A172 (cell line): ENCODE results near the gene PUM2. TPM values are rescaled to one million over a fixed set of nuclear protein-coding genes. Genes with fewer than 3 reads are reported as not detected.

Experiments
- DNase-seq: peaks from one replicate; pipeline ENCODE4 v3.0.0-alpha.2; 2015; ENCODE audit warnings: low spot score
- total RNA-seq: library from RNA; depleted of rRNA; stranded (reverse); fragments of >200 nt; shearing (Covaris generic); gene quantifications from 2 replicates; pipeline ENCODE4 v1.2.3, GENCODE V29; 2014

PUM2 gene
- total RNA-seq, 1 experiment from 2014 or later, result 19.4 TPM

DNA sequence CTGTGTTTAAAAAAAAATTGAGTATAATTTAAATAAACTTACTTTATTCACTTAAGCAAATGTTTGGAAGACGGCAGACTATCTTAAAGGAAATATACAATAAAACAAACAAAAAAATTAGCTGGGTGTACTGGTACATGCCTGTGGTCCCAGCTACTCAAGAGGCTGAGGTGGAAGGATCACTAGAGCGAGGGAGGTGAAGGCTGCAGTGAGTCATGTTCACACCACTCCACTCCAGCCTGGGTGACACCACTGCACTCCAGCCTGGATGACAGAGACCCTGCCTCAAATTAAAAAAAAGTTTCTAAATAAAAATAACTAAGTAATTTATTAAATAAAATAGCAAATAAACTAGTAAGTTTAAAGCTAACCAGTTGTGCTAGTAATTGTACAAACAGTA, 7.5 kb downstream of the PUM2 start:
- DNase-seq, result no peak

DNA sequence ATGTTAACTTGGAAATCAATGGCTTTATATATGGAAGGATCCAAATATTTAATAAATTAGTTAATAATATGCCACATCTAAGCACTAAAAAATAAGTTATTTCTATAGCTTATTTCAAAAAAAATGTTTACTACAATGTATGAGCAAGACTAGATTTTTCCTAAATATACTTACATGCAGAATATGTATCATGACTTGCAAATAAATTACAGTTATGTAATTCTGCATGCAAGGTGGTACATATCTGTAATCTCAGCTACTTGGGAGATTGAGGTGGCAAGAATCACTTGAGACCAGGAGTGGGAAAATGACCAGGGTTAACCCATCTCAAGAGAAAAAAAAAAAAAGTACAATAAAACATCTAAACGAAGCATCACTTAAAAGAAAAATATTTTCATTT, 11.6 kb downstream of the PUM2 start:
- no peak for DNase-seq

DNA sequence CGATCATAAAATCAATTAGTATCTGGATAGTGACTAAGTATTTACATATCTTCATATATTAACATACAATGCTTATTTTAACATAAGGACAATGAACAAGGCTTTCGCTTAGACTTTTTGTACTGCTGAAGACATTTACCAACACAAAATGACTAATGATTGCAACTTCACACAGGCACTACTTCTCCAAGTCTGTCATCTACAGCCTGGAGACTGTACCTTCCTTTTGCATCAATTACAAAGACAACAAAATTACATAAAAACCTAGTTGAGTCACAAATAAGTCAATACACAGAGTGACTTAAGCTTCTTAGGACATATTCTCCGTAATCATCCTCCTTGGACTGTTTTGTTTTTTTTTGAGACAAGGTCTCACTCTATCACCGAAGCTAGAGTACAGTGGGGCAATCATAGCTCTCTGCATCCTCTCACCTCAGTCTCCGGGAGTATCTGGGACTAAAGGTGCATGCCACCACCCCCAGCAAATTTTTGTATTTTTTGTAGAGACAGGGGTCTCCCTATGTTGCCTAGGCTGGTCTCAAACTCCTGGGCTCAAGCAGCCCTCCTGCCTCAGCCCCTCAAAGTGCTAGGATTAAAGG, 15.9 kb downstream of the PUM2 start:
- DNase-seq, result no peak

DNA sequence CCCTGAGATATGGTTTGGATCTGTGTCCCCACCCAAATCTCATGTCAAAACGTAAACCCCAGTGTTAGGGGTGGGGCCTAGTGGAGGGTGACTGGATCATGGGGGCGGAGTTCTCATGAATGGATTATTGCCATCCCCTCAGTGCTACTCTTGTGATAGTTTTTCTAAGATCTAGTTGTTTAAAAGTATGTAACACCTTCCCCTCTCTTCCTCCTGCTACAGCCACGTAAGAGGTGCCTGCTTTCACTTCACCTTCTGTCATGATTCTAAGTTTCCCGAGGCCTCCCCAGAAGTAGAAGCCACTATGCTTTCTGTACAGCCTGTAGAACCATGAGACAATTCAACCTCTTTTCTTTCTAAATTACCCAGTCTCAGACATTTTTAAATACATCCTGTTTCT, 16.9 kb downstream of the PUM2 start:
- no peak for DNase-seq

DNA sequence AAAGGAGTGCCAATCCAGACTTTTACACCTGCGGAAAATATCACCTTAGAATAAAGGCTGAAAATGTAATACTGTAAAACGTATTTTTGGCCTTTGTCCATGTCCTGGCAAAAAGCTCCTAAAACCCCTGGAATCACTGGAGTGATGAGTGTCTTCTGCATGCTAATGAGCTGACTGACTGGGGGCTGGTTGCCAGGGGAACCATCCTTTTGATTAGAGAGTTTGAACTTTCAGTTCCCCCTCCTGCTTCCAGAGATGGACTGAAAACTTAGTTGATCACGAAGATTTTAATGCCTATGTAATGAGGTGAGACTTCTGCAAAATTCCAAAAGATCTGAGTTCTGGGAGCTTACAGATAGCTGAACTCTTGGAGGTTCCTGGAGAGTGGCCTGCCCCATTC, 20.5 kb downstream of the PUM2 start:
- DNase-seq, result no peak

DNA sequence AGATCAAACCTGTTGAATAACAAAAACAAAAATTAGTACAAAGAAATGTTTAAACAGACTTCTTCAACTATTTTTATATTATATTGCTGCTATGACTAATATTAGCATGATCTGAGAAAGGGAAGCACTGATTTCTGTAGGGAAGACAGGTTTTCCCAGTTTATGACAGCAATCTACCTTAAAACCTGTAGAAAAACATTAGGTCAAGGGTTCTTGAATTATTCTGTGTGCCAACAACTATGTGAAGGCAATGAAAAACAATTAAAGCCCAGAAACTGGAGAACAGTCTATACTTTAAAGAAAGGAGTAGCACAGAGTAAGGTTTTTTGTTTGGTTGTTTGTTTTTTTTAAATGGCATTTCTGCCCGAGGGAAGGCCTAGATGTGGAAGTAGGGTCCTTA, 23.3 kb downstream of the PUM2 start:
- DNase-seq, result no peak

DNA sequence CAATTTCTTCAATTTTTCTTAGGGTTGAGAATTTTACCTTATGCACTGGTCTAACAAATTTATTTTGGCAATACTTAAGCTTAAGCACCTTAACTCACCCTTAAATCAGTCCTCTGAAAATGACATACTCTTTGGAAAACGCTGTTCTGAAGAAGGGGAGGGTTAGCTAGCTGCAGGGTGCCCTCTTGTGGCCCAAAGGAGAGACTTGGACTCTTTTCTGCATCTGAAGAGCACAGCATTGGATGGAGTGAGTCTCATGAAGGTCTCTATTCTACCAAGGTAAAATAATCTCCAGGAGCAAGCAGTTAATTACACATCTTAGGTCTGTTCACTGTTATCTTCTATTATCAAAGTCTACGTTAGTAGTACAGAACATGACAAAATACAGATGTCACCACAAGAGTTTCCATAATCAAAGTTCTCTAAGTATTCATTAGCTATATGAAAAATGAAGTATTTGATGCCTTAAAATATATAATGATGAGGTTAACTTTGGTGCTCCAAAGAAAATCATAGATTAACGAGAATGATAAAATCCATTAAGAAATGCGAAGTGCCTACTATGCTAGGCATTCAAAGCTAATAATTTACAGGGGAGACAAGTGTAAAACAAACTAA, 24.4 kb downstream of the PUM2 start:
- DNase-seq, result peak; percentile 62

DNA sequence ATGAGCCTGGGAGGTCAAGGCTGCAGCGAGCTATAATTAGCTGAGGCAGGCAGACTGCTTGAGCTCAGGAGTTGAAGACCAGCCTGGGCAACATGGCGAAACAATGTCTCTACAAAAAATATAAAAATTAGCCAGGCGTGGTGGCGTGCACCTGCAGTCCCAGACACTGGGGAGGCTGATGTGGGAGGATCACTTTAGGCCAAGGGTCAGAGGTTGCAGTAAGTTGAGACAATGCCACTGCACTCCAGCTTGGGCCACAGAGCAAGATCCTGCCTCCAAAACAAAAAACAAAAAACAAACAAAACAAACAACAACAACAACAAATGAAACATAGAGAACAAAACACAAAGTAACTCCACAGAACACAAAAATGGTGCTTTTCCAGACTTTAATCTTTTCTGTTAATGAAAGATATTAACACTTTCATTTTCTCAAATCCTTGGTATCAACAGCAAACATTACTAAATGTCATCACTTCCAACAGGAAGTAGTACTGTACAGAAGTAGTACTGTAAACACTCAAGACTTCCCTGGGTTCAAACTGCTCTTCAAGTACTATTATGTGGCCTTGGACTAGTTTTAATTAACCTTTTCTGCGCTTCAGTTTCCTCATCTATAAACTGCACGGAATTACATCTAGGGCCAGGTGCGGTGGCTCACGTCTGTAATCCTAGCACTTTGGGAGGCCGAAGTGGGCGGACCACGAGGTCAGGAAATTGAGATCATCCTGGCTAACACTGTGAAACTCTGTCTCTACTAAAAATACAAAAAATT, 27.9 kb downstream of the PUM2 start:
- DNase-seq, result no peak

DNA sequence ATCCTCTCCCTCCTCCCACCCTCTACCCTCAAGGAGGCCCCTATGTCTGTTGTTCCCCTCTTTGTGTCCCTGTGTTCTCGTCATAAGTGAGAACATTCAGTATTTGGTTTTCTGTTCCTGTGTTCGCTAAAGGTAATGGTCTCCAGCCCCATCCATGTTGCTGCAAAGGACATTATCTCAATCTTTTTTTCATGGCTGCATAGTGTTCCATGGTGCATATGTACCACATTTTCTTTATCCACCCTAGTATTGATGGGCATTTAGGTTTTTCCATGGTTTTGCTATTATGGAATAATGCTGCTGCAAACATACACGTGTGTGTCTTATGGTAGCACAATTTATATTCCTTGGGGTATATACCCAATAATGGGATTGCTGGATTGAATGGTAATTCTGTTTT, 33.0 kb downstream of the PUM2 start:
- no peak for DNase-seq

DNA sequence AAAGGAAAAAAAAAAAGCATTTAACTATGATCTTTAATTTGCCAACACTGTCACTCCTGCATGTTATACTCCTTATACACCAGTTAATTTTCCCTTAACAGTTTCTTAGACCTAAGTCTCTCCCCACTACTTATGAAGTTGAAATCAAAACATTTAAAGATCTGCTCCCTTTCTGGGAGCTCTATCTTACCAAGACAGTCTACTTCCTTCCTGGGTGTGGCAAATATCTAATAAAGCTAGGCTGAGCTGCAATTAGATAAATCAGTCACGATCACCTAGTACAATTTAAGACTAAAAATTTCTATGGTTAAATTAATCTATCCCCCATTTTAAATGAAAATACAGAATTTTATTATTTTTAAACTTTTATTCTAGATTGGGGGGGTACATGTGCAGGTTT, 33.4 kb downstream of the PUM2 start:
- DNase-seq, result no peak

DNA sequence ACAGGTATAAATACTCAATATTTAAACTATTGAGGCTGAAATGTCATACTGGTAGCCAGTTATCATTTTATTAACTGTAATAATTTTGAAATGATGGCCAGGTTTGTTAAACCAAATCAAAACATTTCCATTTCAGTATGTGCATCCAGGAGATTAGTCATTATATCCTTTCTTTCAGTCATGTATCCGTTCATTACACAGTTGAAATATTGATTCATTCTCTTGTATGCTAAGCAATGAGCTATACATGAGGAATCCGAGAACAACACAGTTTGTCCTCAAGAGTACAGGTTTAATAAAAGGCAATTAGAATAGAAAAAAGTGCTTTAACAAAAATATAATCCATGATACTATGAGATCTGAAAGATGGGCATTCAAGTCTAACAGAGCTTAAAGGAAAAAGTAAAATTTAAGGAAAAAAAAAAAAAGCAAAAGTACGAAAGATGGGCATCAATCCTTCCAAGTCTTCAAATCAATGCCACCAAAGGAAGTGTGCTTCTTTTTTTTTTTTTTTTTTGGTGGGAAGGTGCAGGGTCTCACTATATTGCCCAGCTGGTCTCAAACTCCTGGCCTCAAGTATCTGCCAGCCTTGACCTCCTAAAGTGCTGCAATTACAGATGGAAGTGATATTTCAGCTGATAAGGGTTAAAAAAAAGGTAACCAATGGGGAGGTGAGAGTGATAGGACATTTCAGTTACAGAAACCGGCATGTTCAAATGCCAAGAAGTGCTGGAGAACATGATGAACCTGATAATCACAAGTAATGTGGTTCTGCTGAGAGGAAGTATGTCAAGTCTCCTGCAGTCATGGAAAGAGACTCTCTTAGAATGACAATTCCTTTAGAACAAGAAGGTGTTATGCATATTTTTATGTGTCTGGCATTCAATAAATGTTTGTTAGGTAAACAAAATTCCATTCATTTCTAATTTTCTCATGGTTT, 35.8 kb downstream of the PUM2 start:
- DNase-seq, result no peak

DNA sequence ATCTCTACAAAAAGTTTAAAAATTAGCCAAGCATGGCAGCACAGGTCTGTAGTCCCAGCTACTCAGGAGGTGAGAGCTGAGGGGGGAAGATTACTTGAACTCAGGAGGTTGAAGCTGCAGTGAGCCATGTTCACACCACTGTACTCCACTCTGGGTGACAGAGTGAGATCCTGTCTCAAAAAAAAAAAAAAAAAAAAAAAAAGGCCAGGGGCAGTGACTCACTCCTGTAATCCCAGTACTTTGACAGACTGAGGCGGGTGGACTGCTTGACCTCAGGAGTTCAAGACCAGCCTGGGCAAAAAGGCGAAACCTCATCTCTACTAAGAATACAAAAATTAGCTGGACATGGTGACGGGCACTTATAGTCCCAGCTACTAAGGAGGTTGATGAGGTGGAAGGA, 37.0 kb downstream of the PUM2 start:
- peak; percentile 25 for DNase-seq

DNA sequence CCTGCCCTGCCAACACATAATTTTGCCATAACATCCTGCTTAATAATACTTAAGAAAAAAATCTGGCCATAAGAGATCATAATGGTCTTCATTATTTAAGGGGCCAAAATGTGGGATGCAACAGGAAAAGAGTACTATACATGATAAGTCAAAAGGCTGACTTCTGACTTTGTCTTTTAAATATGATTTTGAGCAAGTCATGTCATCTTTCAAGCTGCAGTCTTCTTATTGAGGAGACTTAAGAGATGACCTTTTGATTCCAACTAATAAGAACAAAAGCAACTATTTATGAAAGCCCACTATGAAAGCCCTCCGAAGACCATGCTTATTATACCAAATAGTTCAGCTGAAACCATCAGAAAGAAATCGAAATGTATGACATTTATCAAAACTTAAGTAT, 41.6 kb downstream of the PUM2 start:
- DNase-seq, result no peak

DNA sequence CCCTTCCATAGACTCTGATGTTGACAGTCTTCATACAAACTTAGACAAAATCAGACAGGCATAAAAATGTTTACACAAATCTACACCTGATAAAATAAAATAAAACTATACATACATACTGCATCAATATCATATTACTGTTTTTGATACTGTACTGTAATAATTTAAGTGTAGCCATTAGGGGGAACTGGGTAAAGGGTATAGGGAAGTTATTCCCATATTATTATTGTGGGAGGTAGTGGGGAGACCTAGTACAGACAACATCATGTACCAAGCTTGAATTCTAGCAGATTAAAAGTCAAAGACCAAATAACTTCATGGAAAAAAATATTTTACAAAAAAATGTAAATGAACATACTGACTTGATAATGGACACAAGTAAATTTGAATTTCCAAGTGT, 43.3 kb downstream of the PUM2 start:
- no peak for DNase-seq

DNA sequence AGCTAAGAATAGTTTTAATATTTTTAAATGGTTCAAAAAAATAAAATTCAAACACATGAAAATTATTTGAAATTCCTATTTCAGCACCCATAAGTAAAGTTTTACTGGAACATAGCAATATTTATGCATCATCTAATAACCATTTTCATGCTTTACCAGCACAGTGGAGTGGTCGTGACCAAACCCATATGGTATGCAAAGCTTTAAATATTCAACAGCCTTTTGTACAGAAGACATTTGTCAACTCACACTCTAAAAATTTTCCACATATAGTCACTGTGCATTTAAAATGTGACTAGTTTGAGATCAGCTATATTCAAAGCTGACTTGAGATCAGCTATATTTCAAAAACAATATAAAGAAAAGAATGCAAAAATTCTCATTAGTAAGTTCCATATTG, 46.2 kb downstream of the PUM2 start:
- no peak for DNase-seq

DNA sequence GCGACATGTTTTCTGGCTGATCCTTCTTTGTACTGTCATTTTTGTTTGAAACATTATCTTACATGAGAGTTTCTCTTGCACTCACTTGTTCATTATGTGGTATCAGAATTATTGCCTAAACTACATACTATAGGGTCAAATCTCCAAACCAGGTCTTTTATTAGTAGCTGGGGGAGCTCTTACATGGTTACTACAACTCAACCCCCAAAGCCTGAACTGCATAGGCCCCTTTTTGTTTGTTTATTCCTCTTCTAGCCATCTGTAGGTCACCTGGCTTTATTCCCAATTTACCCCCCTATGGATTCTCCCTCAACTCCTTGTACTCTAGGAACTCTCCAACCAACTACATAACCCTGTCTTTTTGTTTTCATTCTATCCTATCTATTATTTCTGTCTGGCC, 46.7 kb downstream of the PUM2 start:
- DNase-seq, result no peak

DNA sequence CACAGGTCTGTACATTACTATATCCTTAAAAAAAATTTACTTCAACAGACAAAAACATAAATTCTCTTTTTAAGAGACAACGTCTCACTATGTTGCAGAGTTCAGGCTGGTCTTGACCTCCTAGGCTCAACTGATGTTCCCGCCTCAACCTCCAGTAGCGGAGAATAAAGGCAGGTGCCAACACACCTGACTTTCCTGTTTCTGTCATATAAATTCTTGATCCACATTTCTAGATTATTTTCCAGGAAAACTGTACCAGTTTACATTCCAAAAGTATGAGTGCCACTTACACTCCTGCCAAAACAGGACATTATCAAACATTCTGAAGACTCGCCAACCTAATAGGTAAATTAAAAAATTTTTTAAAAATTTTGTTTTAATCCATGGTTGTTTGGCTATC, 48.6 kb downstream of the PUM2 start:
- DNase-seq, result no peak

DNA sequence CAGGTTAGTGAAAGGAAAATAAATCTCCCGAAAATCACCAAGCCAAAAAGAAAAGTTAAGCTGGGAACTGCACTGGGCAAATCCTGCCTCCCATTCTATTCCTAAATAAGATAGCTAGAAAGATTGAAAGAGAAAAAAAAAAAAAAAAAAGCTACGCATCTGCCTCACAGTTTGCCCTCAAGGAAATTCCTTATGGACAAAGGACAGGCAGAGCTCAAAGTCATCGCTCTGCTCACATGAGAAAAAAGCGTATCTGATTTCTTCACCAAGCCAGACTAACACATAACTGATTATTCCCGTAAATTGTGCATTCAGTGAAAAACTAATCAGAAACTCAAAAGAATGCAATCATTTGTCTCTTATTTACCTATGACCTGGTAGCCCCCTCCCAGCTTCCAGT, 50.0 kb downstream of the PUM2 start:
- DNase-seq, result no peak

DNA sequence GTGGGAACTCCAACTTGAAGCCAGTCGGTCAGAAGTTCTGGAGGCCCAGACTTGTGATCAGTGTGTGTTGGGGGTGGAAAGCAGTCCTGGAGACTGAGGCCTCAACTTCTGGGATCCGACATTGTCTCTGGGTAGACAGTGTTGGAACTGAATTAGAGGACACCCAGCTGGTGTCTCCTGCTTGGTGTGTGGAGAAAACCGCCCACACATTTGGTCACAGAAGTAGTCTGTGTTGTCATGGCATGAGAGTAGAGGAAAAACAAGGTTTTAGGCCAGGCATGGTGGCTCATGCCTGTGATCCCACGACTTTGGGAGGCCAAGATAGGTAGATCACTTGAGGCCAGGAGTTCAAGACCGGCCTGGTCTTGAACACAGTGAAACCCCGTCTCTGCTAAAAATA, 51.5 kb downstream of the PUM2 start:
- DNase-seq, result no peak

DNA sequence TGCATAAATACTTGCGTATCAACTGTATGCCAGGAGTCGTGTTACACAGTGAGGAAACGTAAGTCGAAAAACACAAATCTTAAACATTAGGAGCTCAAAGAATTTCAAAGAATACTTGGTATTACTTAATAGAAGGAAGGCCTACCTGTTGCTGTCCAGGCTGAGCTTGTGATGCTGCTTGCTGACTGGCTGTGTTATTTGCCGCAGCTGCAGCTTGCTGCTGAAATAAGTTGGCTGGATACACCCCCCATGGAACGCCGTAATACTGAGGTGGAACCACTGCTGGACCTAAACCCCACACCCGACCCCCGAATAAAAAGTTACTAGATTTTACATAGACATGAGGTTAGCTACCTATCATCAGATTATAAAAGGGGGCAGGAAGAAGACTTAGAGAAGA, 56.4 kb downstream of the PUM2 start:
- no peak for DNase-seq

DNA sequence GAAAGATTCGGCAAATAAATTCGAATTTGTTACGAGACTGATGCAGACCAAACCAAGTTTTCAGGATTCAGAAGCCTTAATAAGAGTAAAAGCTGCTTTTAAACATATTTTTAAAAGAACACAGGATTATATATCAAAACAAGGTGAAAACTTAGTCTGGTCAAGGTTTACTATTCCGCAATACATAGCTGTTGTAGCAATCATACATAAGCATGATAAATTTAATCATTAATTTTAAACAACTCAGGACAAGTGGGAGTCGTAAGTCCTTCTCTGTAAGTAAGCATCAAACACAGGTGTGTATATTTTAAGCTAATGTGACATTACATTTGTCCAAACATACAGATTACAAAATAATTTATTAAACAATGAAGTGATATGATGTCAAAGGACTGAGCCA, 57.7 kb downstream of the PUM2 start:
- DNase-seq, result no peak

DNA sequence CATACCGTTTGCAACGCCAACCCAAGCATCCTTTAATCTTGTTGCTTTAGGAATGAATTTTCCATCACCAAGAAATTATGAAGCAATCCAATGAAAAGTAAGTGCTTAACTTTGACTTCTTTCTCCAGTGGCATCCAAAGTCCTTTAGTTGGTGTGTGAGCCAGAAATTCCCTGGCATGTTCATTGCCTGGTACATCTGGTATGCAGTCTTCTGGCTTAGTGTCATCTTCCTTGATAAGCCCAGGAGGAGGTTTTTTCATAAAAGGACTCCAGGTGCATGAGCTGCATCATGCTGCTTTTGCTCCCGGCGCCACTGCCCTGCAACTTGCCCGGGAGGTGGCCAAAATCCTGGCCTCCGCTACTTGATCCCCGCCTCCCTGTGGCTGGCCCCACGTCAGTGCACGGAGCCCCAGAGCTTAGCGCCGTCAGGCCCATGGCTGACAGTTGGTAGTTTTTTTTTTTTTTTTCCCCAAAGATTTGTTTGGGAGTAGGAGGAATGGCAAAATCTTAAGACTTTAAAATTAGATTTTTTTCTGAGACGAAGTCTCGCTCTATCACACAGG, 58.7 kb downstream of the PUM2 start:
- peak; percentile 10 for DNase-seq
